ENCODE data around the gene TP53I13. TPM values are rescaled to one million over a fixed set of nuclear protein-coding genes. Genes with fewer than 3 reads are reported as not detected.

TP53I13 gene
- total and polyA plus RNA-seq, 2 donors (not counting 1 experiment from before 2014, with no cell fraction given), result 11.1 to 51.5 TPM

GRCh38 chr17:29571883-29572681 is 3.6 kb downstream of the TP53I13 start:
- no peak overlapping the region for H3K4me3 ChIP-seq (replicated peaks in 1 of 4; ENCODE audit: control extremely low read depth in 1 of 4, insufficient read depth in 1 of 4, low read depth in 3 of 4, low read length in 4 of 4)
- H3K9ac ChIP-seq (ENCODE audit: insufficient read depth, low read length), result peak overlapping the region; percentile 7
- TF ChIP-seq EZH2 (IDR thresholded peaks at IDR 0.05; ENCODE audit: low read length, missing control alignments) (no peak), CTCF (conservative IDR thresholded peaks at IDR 0.05 in 1 of 2, IDR thresholded peaks at IDR 0.05 in 1 of 2; ENCODE audit: low read depth in 1 of 2, low read length in 2 of 2) (no peak)
- H3K36me3 ChIP-seq (ENCODE audit: control insufficient read depth, insufficient read depth, low read length), result peaks cover 37% of the 10 kb centered on the region
- no peak overlapping the region for H3K27ac ChIP-seq (ENCODE audit: insufficient read depth, low read length)
- peak overlapping the region; percentile 35 for H3K4me2 ChIP-seq (ENCODE audit: extremely low read depth, insufficient read depth, low read length)
- H3K79me2 ChIP-seq (ENCODE audit: control insufficient read depth, insufficient read depth, low read length), result no peaks in the 10 kb centered on the region
- no peak overlapping the region for H2AFZ ChIP-seq (ENCODE audit: low read length)
- no peaks in the 10 kb centered on the region for H3K27me3 ChIP-seq (ENCODE audit: control insufficient read depth, insufficient read depth, low read length)
- DNase-seq (ENCODE audit: low read depth in 2 of 2), result no peak
- no peaks in the 10 kb centered on the region for H4K20me1 ChIP-seq (ENCODE audit: control insufficient read depth, extremely low read depth, insufficient read depth, low read length)
- no peaks in the 10 kb centered on the region for H3K9me3 ChIP-seq (ENCODE audit: control insufficient read depth, insufficient read depth, low read depth, low read length)
- peaks cover 10% of the 10 kb centered on the region for H3K4me1 ChIP-seq (ENCODE audit: control insufficient read depth, extremely low read depth, insufficient read depth, low read length)

GRCh38 chr17:29572691-29573557 is 4.4 kb downstream of the TP53I13 start:
- Histone ChIP-seq H4K20me1 (ENCODE audit: control insufficient read depth, extremely low read depth, insufficient read depth, low read length) (no peaks in the 10 kb centered on the region), H3K4me1 (ENCODE audit: control insufficient read depth, extremely low read depth, insufficient read depth, low read length) (peaks cover 12% of the 10 kb centered on the region), H3K9me3 (ENCODE audit: control insufficient read depth, insufficient read depth, low read depth, low read length) (no peaks in the 10 kb centered on the region), H2AFZ (ENCODE audit: low read length) (no peak overlapping the region), H3K27me3 (ENCODE audit: control insufficient read depth, insufficient read depth, low read length) (no peaks in the 10 kb centered on the region), H3K9ac (ENCODE audit: insufficient read depth, low read length) (no peak overlapping the region), H3K36me3 (ENCODE audit: control insufficient read depth, insufficient read depth, low read length) (peaks cover 37% of the 10 kb centered on the region), H3K4me3 (replicated peaks in 1 of 4; ENCODE audit: control extremely low read depth in 1 of 4, insufficient read depth in 1 of 4, low read depth in 3 of 4, low read length in 4 of 4) (peak overlapping the region in 1 of 4 experiments; percentile 19), H3K27ac (ENCODE audit: insufficient read depth, low read length) (no peak overlapping the region), H3K4me2 (ENCODE audit: extremely low read depth, insufficient read depth, low read length) (peak overlapping the region; percentile 25), H3K79me2 (ENCODE audit: control insufficient read depth, insufficient read depth, low read length) (no peaks in the 10 kb centered on the region)
- peak; percentile 47 to 66 for DNase-seq (ENCODE audit: low read depth in 2 of 2)
- TF ChIP-seq CTCF (conservative IDR thresholded peaks at IDR 0.05 in 1 of 2, IDR thresholded peaks at IDR 0.05 in 1 of 2; ENCODE audit: low read depth in 1 of 2, low read length in 2 of 2) (peak; percentile 52 to 59), EZH2 (IDR thresholded peaks at IDR 0.05; ENCODE audit: low read length, missing control alignments) (no peak)

GRCh38 chr17:29573558-29573869 is 5.0 kb downstream of the TP53I13 start:
- TF ChIP-seq CTCF (conservative IDR thresholded peaks at IDR 0.05 in 1 of 2, IDR thresholded peaks at IDR 0.05 in 1 of 2; ENCODE audit: low read depth in 1 of 2, low read length in 2 of 2) (no peak), EZH2 (IDR thresholded peaks at IDR 0.05; ENCODE audit: low read length, missing control alignments) (no peak)
- Histone ChIP-seq H4K20me1 (ENCODE audit: control insufficient read depth, extremely low read depth, insufficient read depth, low read length) (no peaks in the 10 kb centered on the region), H3K4me3 (replicated peaks in 1 of 4; ENCODE audit: control extremely low read depth in 1 of 4, insufficient read depth in 1 of 4, low read depth in 3 of 4, low read length in 4 of 4) (no peak overlapping the region), H3K4me1 (ENCODE audit: control insufficient read depth, extremely low read depth, insufficient read depth, low read length) (peaks cover 12% of the 10 kb centered on the region), H3K27me3 (ENCODE audit: control insufficient read depth, insufficient read depth, low read length) (no peaks in the 10 kb centered on the region), H3K27ac (ENCODE audit: insufficient read depth, low read length) (no peak overlapping the region), H2AFZ (ENCODE audit: low read length) (no peak overlapping the region), H3K4me2 (ENCODE audit: extremely low read depth, insufficient read depth, low read length) (no peak overlapping the region), H3K79me2 (ENCODE audit: control insufficient read depth, insufficient read depth, low read length) (no peaks in the 10 kb centered on the region), H3K9ac (ENCODE audit: insufficient read depth, low read length) (no peak overlapping the region), H3K9me3 (ENCODE audit: control insufficient read depth, insufficient read depth, low read depth, low read length) (no peaks in the 10 kb centered on the region), H3K36me3 (ENCODE audit: control insufficient read depth, insufficient read depth, low read length) (peaks cover 42% of the 10 kb centered on the region)
- no peak for DNase-seq (ENCODE audit: low read depth in 2 of 2)

All from fibroblast of lung (primary cell).